Stimulated activated naive CD8-positive, alpha-beta T cell treated with anti-CD3 and anti-CD28 coated beads, Interleukin-15, amount 100 ng/mL, for 72 hours (primary cell): ENCODE results near the gene ABCA4.

ENCODE experiments used
- ATAC-seq: fragments of 150-1000 bp; cut with Tn5 transposase; 2 replicates; pipeline ENCODE4 v1.10.0; 2021; ENCODE audit warnings: mild to moderate bottlenecking, moderate library complexity
- DNase-seq, 2 donors: peaks; one replicate each; pipeline ENCODE4 v3.0.0; 2021 to 2022
- H3K27ac Mint-ChIP-seq, 2 donors: one replicate each; pipeline ENCODE4 v1.8.0; 2022; ENCODE audit warnings: mild to moderate bottlenecking in 2 of 2, mixed read lengths in 2 of 2, moderate library complexity in 2 of 2
- H3K27me3 Mint-ChIP-seq: one replicate; pipeline ENCODE4 v1.8.0; 2022; ENCODE audit warnings: mixed read lengths
- H3K4me1 Mint-ChIP-seq: one replicate; pipeline ENCODE4 v1.8.0; 2022; ENCODE audit warnings: mild to moderate bottlenecking, mixed read lengths
- H3K4me3 Mint-ChIP-seq, 2 donors: one replicate each; pipeline ENCODE4 v1.8.0; 2022; ENCODE audit warnings: mild to moderate bottlenecking in 2 of 2, mixed read lengths in 2 of 2, moderate library complexity in 1 of 2
- H3K9me3 Mint-ChIP-seq, 2 donors: one replicate each; pipeline ENCODE4 v1.8.0; 2022; ENCODE audit warnings: mixed read lengths in 2 of 2

Gene ABCA4

GRCh38 chr1:94115254-94115899 is 5.6 kb downstream of the ABCA4 start:
- no peaks in the 10 kb centered on the region for H3K27me3 Mint-ChIP-seq
- no peak for ATAC-seq
- H3K4me3 Mint-ChIP-seq, result no peak overlapping the region

GRCh38 chr1:94113589-94114226 is 7.2 kb downstream of the ABCA4 start:
- no peak overlapping the region for H3K4me3 Mint-ChIP-seq
- DNase-seq, result no peak
- no peaks in the 10 kb centered on the region for H3K4me1 Mint-ChIP-seq
- no peak for ATAC-seq
- no peak overlapping the region for H3K27ac Mint-ChIP-seq
- no peaks in the 10 kb centered on the region for H3K9me3 Mint-ChIP-seq
- no peaks in the 10 kb centered on the region for H3K27me3 Mint-ChIP-seq

More at GRCh38 chr1:94115254-94115899, 5.6 kb downstream of the ABCA4 start:
- Mint-ChIP-seq H3K27ac (no peak overlapping the region), H3K4me1 (no peaks in the 10 kb centered on the region), H3K9me3 (no peaks in the 10 kb centered on the region)
- no peak for DNase-seq

GRCh38 chr1:94111879-94112278 is 9.1 kb downstream of the ABCA4 start:
- peaks cover 18% of the 10 kb centered on the region for H3K27me3 Mint-ChIP-seq

GRCh38 chr1:94110946-94111740 is 9.8 kb downstream of the ABCA4 start:
- DNase-seq (no peak), ATAC-seq (no peak)
- H3K27me3 Mint-ChIP-seq, result peaks cover 22% of the 10 kb centered on the region
- no peak overlapping the region for H3K27ac Mint-ChIP-seq
- no peak overlapping the region for H3K4me3 Mint-ChIP-seq
- H3K9me3 Mint-ChIP-seq, result no peaks in the 10 kb centered on the region
- peaks cover 7% of the 10 kb centered on the region for H3K4me1 Mint-ChIP-seq

More at GRCh38 chr1:94111879-94112278, 9.1 kb downstream of the ABCA4 start:
- Mint-ChIP-seq H3K27ac (no peak overlapping the region), H3K4me1 (peaks cover 2% of the 10 kb centered on the region), H3K9me3 (no peaks in the 10 kb centered on the region), H3K4me3 (no peak overlapping the region)
- peak; percentile 11 for ATAC-seq
- no peak for DNase-seq

- H3K4me1 Mint-ChIP-seq, result peaks cover 14% of the 10 kb centered on the region
- H3K4me3 Mint-ChIP-seq, result no peak overlapping the region
- ATAC-seq, result no peak
- H3K27ac Mint-ChIP-seq, result no peak overlapping the region
- no peak for DNase-seq
- H3K27me3 Mint-ChIP-seq, result peaks cover 25% of the 10 kb centered on the region
- H3K9me3 Mint-ChIP-seq, result no peaks in the 10 kb centered on the region
These were observed 10.8 kb downstream of the ABCA4 start for GRCh38 chr1:94110021-94110761.

GRCh38 chr1:94109478-94109877 is 11.5 kb downstream of the ABCA4 start:
- no peak overlapping the region for H3K27ac Mint-ChIP-seq
- H3K4me1 Mint-ChIP-seq, result peaks cover 17% of the 10 kb centered on the region
- ATAC-seq (no peak), DNase-seq (no peak)
- peaks cover 33% of the 10 kb centered on the region for H3K27me3 Mint-ChIP-seq
- no peaks in the 10 kb centered on the region for H3K9me3 Mint-ChIP-seq
- no peak overlapping the region for H3K4me3 Mint-ChIP-seq

- peaks cover 17% of the 10 kb centered on the region for H3K4me1 Mint-ChIP-seq
- H3K27me3 Mint-ChIP-seq, result peaks cover 52% of the 10 kb centered on the region
- no peak overlapping the region for H3K4me3 Mint-ChIP-seq
- H3K27ac Mint-ChIP-seq, result no peak overlapping the region
- H3K9me3 Mint-ChIP-seq, result no peaks in the 10 kb centered on the region
- DNase-seq, result no peak
- ATAC-seq, result no peak
These were observed 13.8 kb downstream of the ABCA4 start for GRCh38 chr1:94107141-94107540.

GRCh38 chr1:94106716-94107115 is 14.2 kb downstream of the ABCA4 start:
- Mint-ChIP-seq H3K4me3 (no peak overlapping the region), H3K27me3 (peaks cover 54% of the 10 kb centered on the region), H3K9me3 (no peaks in the 10 kb centered on the region), H3K4me1 (peaks cover 17% of the 10 kb centered on the region), H3K27ac (no peak overlapping the region)
- DNase-seq, result no peak
- no peak for ATAC-seq

- Mint-ChIP-seq H3K9me3 (no peaks in the 10 kb centered on the region), H3K4me1 (peaks cover 17% of the 10 kb centered on the region), H3K4me3 (no peak overlapping the region), H3K27ac (no peak overlapping the region), H3K27me3 (peaks cover 54% of the 10 kb centered on the region)
- DNase-seq (no peak), ATAC-seq (peak; percentile 46)
These were observed 14.9 kb downstream of the ABCA4 start for GRCh38 chr1:94105957-94106529.

GRCh38 chr1:94105581-94105952 is 15.4 kb downstream of the ABCA4 start:
- no peak overlapping the region for H3K4me3 Mint-ChIP-seq
- no peaks in the 10 kb centered on the region for H3K9me3 Mint-ChIP-seq
- DNase-seq (no peak), ATAC-seq (no peak)
- H3K27ac Mint-ChIP-seq, result no peak overlapping the region
- H3K4me1 Mint-ChIP-seq, result peaks cover 17% of the 10 kb centered on the region
- H3K27me3 Mint-ChIP-seq, result peaks cover 54% of the 10 kb centered on the region

- DNase-seq, result no peak
- H3K9me3 Mint-ChIP-seq, result no peaks in the 10 kb centered on the region
- peaks cover 17% of the 10 kb centered on the region for H3K4me1 Mint-ChIP-seq
- no peak for ATAC-seq
- H3K4me3 Mint-ChIP-seq, result no peak overlapping the region
- H3K27me3 Mint-ChIP-seq, result peaks cover 54% of the 10 kb centered on the region
- peak overlapping the region in 1 of 2 donors; percentile 19 for H3K27ac Mint-ChIP-seq
These were observed 16.0 kb downstream of the ABCA4 start for GRCh38 chr1:94104776-94105580.

GRCh38 chr1:94104127-94104684 is 16.7 kb downstream of the ABCA4 start:
- Mint-ChIP-seq H3K9me3 (no peaks in the 10 kb centered on the region), H3K4me3 (no peak overlapping the region), H3K27me3 (peaks cover 54% of the 10 kb centered on the region), H3K27ac (no peak overlapping the region), H3K4me1 (peaks cover 17% of the 10 kb centered on the region)
- ATAC-seq, result no peak
- DNase-seq, result no peak

GRCh38 chr1:94103608-94104007 is 17.3 kb downstream of the ABCA4 start:
- Mint-ChIP-seq H3K27me3 (peaks cover 54% of the 10 kb centered on the region), H3K4me3 (no peak overlapping the region)
- DNase-seq, result no peak

More at GRCh38 chr1:94103608-94104007, 17.3 kb downstream of the ABCA4 start:
- H3K4me1 Mint-ChIP-seq, result peaks cover 17% of the 10 kb centered on the region
- no peak overlapping the region for H3K27ac Mint-ChIP-seq
- H3K9me3 Mint-ChIP-seq, result no peaks in the 10 kb centered on the region
- no peak for ATAC-seq
